KMS-11 (cell line): ENCODE results near the gene SNX14.
"Not testable (repeated sequence)": the region's sequence is repeated elsewhere in the genome, so short reads cannot be mapped to it uniquely, and the experiment has no call there.

ENCODE experiments used
- H2AFZ ChIP-seq: fragments of 200-600 bp; sonication (generic); 2 replicates; pipeline ENCODE4 v1.6.1; 2016; ENCODE audit warnings: antibody characterized with exemption, mixed run types, low read depth
- H3K27ac ChIP-seq: fragments of 200-600 bp; sonication (generic); 2 replicates; pipeline ENCODE4 v1.6.1; 2016; ENCODE audit warnings: mild to moderate bottlenecking, mixed run types
- H3K27me3 ChIP-seq: fragments of 200-600 bp; sonication (generic); 2 replicates; pipeline ENCODE4 v1.6.1; 2017; ENCODE audit warnings: mild to moderate bottlenecking, low read depth, mixed run types, moderate library complexity; ENCODE audit not compliant: insufficient read depth
- H3K36me3 ChIP-seq: fragments of 200-600 bp; sonication (generic); 2 replicates; pipeline ENCODE4 v1.6.1; 2017; ENCODE audit warnings: mild to moderate bottlenecking, mixed run types; ENCODE audit not compliant: insufficient read depth
- H3K4me1 ChIP-seq: fragments of 200-600 bp; sonication (generic); 2 replicates; pipeline ENCODE4 v1.6.1; 2016; ENCODE audit warnings: mild to moderate bottlenecking, low read depth, mixed run types; ENCODE audit not compliant: poor library complexity, severe bottlenecking
- H3K4me2 ChIP-seq: fragments of 200-600 bp; sonication (generic); 2 replicates; pipeline ENCODE4 v1.7.0; 2016; ENCODE audit warnings: mild to moderate bottlenecking, mixed run types
- H3K4me3 ChIP-seq: fragments of 200-600 bp; sonication (generic); IDR thresholded peaks from 2 replicates; pipeline ENCODE4 v1.6.1; 2017; ENCODE audit warnings: low read depth, low read length, mixed read lengths; ENCODE audit not compliant: insufficient read depth
- H3K79me2 ChIP-seq: fragments of 200-600 bp; sonication (generic); 2 replicates; pipeline ENCODE4 v1.6.1; 2016; ENCODE audit warnings: low read depth, mixed run types; ENCODE audit not compliant: insufficient read depth
- H3K9ac ChIP-seq: fragments of 200-600 bp; sonication (generic); 2 replicates; pipeline ENCODE4 v1.6.1; 2016; ENCODE audit warnings: mild to moderate bottlenecking, mixed run types
- H4K20me1 ChIP-seq: fragments of 200-600 bp; sonication (generic); 2 replicates; pipeline ENCODE4 v1.6.1; 2016; ENCODE audit warnings: mild to moderate bottlenecking, mixed run types; ENCODE audit not compliant: insufficient read depth
- TF ChIP-seq, protein P1 (sequence below): fragments of 200-600 bp; sonication (generic); conservative IDR thresholded peaks from 2 replicates; pipeline ENCODE4 v1.6.1; 2017; ENCODE audit warnings: low read depth, mild to moderate bottlenecking, antibody characterized with exemption, low read length, moderate library complexity, mixed read lengths

Gene SNX14

DNA sequence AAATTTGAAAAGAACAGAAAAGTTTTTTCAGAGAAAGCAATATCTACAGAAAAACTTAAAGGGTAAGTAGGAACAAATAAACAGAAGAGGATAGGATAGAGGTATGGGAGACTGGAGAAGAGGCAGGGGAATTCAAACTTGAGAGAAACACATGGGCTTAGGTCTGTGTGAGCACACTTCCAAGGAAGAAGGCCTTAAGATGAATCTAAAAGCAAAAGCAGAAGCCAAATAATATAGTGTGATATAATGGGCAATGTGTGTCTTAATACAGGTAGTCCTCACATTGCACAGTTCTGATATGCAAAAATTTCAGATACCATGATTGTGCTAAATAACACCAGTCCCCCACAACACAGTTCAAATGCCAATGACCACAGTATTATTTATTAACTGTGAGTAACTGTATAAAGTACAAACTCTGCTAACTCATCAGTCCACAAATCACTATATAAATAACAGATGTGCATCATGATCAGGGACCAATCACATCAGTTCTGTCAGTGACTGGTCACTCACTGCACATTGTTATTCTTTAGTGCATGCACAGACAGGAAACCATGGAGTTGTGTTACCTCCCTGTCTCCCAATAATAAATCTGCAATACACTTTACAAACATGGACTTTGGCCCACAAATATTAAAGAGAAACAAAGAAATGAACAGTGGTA, 18.6 kb downstream of the SNX14 start:
- H3K79me2 ChIP-seq = no peaks in the 10 kb centered on the region
- no peak overlapping the region for H2AFZ ChIP-seq
- H3K27me3 ChIP-seq = no peaks in the 10 kb centered on the region
- no peak overlapping the region for H3K4me2 ChIP-seq
- no peak overlapping the region for H3K9ac ChIP-seq
- H3K27ac ChIP-seq = no peak overlapping the region
- TF ChIP-seq, protein P1, sequence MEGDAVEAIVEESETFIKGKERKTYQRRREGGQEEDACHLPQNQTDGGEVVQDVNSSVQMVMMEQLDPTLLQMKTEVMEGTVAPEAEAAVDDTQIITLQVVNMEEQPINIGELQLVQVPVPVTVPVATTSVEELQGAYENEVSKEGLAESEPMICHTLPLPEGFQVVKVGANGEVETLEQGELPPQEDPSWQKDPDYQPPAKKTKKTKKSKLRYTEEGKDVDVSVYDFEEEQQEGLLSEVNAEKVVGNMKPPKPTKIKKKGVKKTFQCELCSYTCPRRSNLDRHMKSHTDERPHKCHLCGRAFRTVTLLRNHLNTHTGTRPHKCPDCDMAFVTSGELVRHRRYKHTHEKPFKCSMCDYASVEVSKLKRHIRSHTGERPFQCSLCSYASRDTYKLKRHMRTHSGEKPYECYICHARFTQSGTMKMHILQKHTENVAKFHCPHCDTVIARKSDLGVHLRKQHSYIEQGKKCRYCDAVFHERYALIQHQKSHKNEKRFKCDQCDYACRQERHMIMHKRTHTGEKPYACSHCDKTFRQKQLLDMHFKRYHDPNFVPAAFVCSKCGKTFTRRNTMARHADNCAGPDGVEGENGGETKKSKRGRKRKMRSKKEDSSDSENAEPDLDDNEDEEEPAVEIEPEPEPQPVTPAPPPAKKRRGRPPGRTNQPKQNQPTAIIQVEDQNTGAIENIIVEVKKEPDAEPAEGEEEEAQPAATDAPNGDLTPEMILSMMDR = no peak
- no peaks in the 10 kb centered on the region for H3K36me3 ChIP-seq
- H3K4me1 ChIP-seq = no peaks in the 10 kb centered on the region
- no peak overlapping the region for H3K4me3 ChIP-seq
- no peaks in the 10 kb centered on the region for H4K20me1 ChIP-seq

DNA sequence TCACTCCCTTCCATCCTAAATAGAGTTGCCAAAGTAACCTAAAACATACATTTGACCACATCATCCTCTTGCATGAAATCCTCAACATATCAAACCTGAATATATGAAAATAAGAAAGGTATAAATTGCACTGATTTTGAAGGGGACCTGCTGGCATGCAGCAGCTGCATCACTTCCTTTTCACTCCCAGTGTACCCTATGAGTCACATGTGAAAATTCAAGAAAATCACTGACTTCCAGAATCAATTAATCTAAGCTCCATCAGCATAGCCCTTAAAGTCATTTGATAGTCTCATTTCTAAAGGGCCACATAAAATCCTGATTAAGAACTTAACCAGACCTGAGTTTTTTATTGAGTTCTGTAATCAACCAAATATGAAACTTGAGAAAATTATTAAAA, 24.3 kb downstream of the SNX14 start:
- TF ChIP-seq, protein P1 = no peak
- H3K4me2 ChIP-seq = no peak overlapping the region
- no peak overlapping the region for H3K27ac ChIP-seq
- H2AFZ ChIP-seq = no peak overlapping the region
- H3K9ac ChIP-seq = no peak overlapping the region
- H3K27me3 ChIP-seq = no peaks in the 10 kb centered on the region
- H3K36me3 ChIP-seq = no peaks in the 10 kb centered on the region
- H3K79me2 ChIP-seq = no peaks in the 10 kb centered on the region
- H3K4me1 ChIP-seq = peaks cover 7% of the 10 kb centered on the region
- no peaks in the 10 kb centered on the region for H4K20me1 ChIP-seq
- H3K4me3 ChIP-seq = no peak overlapping the region

DNA sequence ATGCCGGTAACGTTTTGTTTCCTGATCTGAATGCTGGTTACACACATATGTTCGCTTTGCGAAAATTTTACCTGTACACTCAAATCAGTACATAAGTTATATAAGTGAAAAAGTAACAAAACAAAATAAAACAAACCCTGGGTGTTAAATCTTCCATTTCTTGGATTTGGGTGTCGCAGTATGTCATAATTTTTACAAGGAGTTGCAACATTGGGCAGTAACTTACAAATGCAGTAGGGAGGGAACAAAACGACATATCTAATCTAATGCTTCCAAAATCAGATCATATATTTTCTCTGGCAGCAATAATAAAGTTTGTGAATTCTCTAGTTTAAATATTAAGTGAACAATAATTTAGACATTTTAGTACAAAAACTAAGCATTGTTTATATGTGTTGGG, 25.2 kb downstream of the SNX14 start:
- TF ChIP-seq, protein P1 = no peak
- Histone ChIP-seq H3K4me3 (no peak overlapping the region), H3K27me3 (no peaks in the 10 kb centered on the region), H3K4me2 (no peak overlapping the region), H3K27ac (no peak overlapping the region), H3K9ac (no peak overlapping the region), H3K4me1 (peaks cover 7% of the 10 kb centered on the region), H3K79me2 (no peaks in the 10 kb centered on the region), H4K20me1 (no peaks in the 10 kb centered on the region), H3K36me3 (no peaks in the 10 kb centered on the region), H2AFZ (no peak overlapping the region)

DNA sequence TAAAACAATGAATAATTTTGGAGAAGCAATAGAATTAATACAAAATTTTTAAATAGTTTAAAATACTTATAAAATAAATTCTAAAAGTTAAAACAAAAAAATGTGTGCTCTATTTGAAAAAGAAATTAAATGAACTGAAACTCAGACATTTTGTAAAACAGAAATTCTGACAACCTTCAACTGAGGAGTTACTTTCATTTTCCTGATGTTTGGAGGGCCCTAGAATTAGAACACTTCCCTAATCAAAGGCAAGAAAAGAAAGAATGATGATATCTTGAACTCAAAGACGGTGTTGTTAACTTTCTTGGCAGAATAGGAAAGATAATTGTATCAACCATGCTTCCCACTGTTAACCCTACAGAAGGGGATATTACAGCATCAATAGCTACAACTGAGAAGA, 27.9 kb downstream of the SNX14 start:
- Histone ChIP-seq H3K27me3 (no peaks in the 10 kb centered on the region), H3K79me2 (no peaks in the 10 kb centered on the region), H3K4me1 (peaks cover 7% of the 10 kb centered on the region), H3K36me3 (no peaks in the 10 kb centered on the region), H3K27ac (no peak overlapping the region), H4K20me1 (no peaks in the 10 kb centered on the region), H2AFZ (no peak overlapping the region), H3K9ac (no peak overlapping the region), H3K4me3 (no peak overlapping the region), H3K4me2 (no peak overlapping the region)
- TF ChIP-seq, protein P1 = no peak

DNA sequence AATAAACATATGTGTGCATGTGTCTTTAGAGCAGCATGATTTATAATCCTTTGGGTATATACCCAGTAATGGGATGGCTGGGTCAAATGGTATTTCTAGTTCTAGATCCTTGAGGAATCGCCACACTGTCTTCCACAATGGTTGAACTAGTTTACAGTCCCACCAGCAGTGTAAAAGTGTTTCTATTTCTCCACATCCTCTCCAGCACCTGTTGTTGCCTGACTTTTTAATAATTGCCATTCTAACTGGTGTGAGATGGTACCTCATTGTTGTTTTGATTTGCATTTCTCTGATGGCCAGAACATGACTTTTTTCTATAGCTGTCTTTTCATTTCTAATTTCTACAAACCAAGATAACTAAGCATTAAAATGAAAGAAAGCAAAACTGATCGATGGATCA, 29.4 kb downstream of the SNX14 start:
- H4K20me1 ChIP-seq, H3K4me1 ChIP-seq, H3K27me3 ChIP-seq, H3K27ac ChIP-seq, H3K36me3 ChIP-seq, H2AFZ ChIP-seq, H3K4me2 ChIP-seq, H3K79me2 ChIP-seq, H3K4me3 ChIP-seq, H3K9ac ChIP-seq: not testable (repeated sequence)
